ENCODE measurements around the gene ZEB2. TPM values are rescaled to one million over a fixed set of nuclear protein-coding genes. Genes with fewer than 3 reads are reported as not detected.

ZEB2 gene
- polyA plus RNA-seq, 1 donor from 2014 or later = 2.2 TPM

DNA sequence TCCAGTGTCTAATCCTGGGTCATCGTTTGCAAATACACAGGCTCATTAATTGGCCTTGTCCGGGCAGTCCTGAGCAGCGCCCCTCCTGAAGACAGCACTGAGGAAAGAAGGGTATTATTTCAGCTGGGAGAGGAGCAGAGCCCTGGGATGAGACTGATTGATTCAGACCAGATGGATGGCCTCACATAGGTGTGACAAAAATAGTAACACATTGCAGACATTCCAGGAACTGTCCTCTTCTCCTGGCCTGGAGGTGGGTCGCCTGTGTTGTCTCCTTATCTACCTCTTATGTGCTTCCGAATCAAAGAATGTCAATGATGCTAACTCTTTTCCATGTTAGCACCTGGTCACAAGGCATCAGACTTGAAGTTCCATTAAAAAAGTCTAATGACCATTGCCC is 45.9 kb downstream of the ZEB2 start:
- Histone ChIP-seq H3K4me3 (ENCODE audit: low read length) (no peak overlapping the region), H3K9me3 (ENCODE audit: low read length) (no peaks in the 10 kb centered on the region), H3K9me2 (ENCODE audit: insufficient read depth, low read length) (no peaks in the 10 kb centered on the region), H3K79me2 (replicated peaks; ENCODE audit: insufficient read depth, low read length) (peaks cover 4% of the 10 kb centered on the region), H2AFZ (ENCODE audit: low read depth, low read length) (no peak overlapping the region), H4K20me1 (ENCODE audit: insufficient read depth) (no peaks in the 10 kb centered on the region), H3K36me3 (ENCODE audit: insufficient read depth, low read length) (no peaks in the 10 kb centered on the region), H3K4me2 (ENCODE audit: low read length) (no peak overlapping the region), H3F3A (ENCODE audit: insufficient read depth, low read length, poor library complexity, severe bottlenecking) (no peaks in the 10 kb centered on the region), H3K9ac (ENCODE audit: low read length) (no peak overlapping the region), H3K27me3 (ENCODE audit: insufficient read depth, low read depth, low read length) (no peaks in the 10 kb centered on the region), H3K27ac (ENCODE audit: low read length) (no peak overlapping the region)
- TF ChIP-seq MXI1 (conservative IDR thresholded peaks at IDR 0.05; ENCODE audit: poor library complexity, severe bottlenecking) (no peak), TAF1 (IDR thresholded peaks at IDR 0.05; ENCODE audit: low read depth) (no peak), POLR2AphosphoS5 (IDR thresholded peaks at IDR 0.05) (no peak), EZH2 (IDR thresholded peaks at IDR 0.05; ENCODE audit: borderline replicate concordance, insufficient read depth, low read length, poor library complexity, severe bottlenecking) (no peak), EP300 (conservative IDR thresholded peaks at IDR 0.05; ENCODE audit: poor library complexity, severe bottlenecking) (no peak), SMC3 (conservative IDR thresholded peaks at IDR 0.05; ENCODE audit: poor library complexity) (no peak), RAD21 (conservative IDR thresholded peaks at IDR 0.05) (no peak)
- TF ChIP-seq, protein P1, sequence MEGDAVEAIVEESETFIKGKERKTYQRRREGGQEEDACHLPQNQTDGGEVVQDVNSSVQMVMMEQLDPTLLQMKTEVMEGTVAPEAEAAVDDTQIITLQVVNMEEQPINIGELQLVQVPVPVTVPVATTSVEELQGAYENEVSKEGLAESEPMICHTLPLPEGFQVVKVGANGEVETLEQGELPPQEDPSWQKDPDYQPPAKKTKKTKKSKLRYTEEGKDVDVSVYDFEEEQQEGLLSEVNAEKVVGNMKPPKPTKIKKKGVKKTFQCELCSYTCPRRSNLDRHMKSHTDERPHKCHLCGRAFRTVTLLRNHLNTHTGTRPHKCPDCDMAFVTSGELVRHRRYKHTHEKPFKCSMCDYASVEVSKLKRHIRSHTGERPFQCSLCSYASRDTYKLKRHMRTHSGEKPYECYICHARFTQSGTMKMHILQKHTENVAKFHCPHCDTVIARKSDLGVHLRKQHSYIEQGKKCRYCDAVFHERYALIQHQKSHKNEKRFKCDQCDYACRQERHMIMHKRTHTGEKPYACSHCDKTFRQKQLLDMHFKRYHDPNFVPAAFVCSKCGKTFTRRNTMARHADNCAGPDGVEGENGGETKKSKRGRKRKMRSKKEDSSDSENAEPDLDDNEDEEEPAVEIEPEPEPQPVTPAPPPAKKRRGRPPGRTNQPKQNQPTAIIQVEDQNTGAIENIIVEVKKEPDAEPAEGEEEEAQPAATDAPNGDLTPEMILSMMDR (IDR thresholded peaks at IDR 0.05; ENCODE audit: poor library complexity, severe bottlenecking) = no peak
- TF ChIP-seq, protein P2, sequence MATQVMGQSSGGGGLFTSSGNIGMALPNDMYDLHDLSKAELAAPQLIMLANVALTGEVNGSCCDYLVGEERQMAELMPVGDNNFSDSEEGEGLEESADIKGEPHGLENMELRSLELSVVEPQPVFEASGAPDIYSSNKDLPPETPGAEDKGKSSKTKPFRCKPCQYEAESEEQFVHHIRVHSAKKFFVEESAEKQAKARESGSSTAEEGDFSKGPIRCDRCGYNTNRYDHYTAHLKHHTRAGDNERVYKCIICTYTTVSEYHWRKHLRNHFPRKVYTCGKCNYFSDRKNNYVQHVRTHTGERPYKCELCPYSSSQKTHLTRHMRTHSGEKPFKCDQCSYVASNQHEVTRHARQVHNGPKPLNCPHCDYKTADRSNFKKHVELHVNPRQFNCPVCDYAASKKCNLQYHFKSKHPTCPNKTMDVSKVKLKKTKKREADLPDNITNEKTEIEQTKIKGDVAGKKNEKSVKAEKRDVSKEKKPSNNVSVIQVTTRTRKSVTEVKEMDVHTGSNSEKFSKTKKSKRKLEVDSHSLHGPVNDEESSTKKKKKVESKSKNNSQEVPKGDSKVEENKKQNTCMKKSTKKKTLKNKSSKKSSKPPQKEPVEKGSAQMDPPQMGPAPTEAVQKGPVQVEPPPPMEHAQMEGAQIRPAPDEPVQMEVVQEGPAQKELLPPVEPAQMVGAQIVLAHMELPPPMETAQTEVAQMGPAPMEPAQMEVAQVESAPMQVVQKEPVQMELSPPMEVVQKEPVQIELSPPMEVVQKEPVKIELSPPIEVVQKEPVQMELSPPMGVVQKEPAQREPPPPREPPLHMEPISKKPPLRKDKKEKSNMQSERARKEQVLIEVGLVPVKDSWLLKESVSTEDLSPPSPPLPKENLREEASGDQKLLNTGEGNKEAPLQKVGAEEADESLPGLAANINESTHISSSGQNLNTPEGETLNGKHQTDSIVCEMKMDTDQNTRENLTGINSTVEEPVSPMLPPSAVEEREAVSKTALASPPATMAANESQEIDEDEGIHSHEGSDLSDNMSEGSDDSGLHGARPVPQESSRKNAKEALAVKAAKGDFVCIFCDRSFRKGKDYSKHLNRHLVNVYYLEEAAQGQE (IDR thresholded peaks at IDR 0.05; ENCODE audit: borderline replicate concordance) = no peak

DNA sequence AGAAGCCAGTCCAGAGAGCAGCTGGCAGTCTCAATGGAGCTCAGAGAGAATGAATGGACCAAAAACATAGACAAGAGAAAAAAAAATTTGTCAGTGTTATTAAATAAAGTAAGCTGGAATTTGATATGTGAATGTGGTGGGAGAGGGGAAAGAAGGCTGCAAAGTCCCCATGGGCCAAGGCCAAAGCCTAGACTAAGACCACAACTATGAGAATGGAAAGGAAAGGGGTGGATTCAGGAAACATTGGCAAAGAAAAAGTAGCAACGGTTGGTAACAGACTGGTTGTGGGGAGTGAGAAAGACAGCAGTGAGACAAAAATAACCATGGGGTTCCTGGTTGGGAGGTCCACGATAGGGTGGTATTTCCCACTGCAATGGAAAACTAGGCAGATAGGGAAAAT is 47.0 kb downstream of the ZEB2 start:
- no peaks in the 10 kb centered on the region for H3F3A ChIP-seq (ENCODE audit: insufficient read depth, low read length, poor library complexity, severe bottlenecking)
- H3K4me2 ChIP-seq (ENCODE audit: low read length) = no peak overlapping the region
- TF ChIP-seq MXI1 (conservative IDR thresholded peaks at IDR 0.05; ENCODE audit: poor library complexity, severe bottlenecking) (no peak), RAD21 (conservative IDR thresholded peaks at IDR 0.05) (no peak)
- no peak overlapping the region for H2AFZ ChIP-seq (ENCODE audit: low read depth, low read length)
- no peak overlapping the region for H3K9ac ChIP-seq (ENCODE audit: low read length)
- peaks cover 4% of the 10 kb centered on the region for H3K79me2 ChIP-seq (replicated peaks; ENCODE audit: insufficient read depth, low read length)
- no peak overlapping the region for H3K4me3 ChIP-seq (ENCODE audit: low read length)
- H3K9me3 ChIP-seq (ENCODE audit: low read length) = no peaks in the 10 kb centered on the region
- H3K27ac ChIP-seq (ENCODE audit: low read length) = no peak overlapping the region
- H3K9me2 ChIP-seq (ENCODE audit: insufficient read depth, low read length) = no peaks in the 10 kb centered on the region
- no peaks in the 10 kb centered on the region for H3K36me3 ChIP-seq (ENCODE audit: insufficient read depth, low read length)
- H3K27me3 ChIP-seq (ENCODE audit: insufficient read depth, low read depth, low read length) = no peaks in the 10 kb centered on the region
- H4K20me1 ChIP-seq (ENCODE audit: insufficient read depth) = no peaks in the 10 kb centered on the region

DNA sequence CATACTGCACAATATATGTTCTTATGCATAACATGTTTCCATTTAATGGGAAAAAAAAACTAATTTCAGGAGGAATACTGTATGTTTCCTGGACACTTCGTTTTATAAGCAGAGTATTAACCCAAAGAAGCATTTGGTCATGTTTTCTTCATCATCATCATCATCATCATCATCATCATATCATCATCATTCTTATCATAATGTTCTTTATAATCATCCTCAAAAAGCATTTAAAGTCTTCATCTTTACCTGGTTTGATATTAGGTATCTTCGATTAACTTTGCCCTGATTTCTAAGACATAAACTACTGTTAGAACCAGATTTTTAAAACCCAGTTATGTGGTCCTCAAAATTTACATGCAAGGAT is 47.9 kb downstream of the ZEB2 start:
- Histone ChIP-seq H4K20me1 (ENCODE audit: insufficient read depth) (no peaks in the 10 kb centered on the region), H3K79me2 (replicated peaks; ENCODE audit: insufficient read depth, low read length) (peaks cover 4% of the 10 kb centered on the region), H3K27ac (ENCODE audit: low read length) (no peak overlapping the region), H3F3A (ENCODE audit: insufficient read depth, low read length, poor library complexity, severe bottlenecking) (no peaks in the 10 kb centered on the region), H3K36me3 (ENCODE audit: insufficient read depth, low read length) (no peaks in the 10 kb centered on the region), H3K9ac (ENCODE audit: low read length) (no peak overlapping the region), H3K9me3 (ENCODE audit: low read length) (no peaks in the 10 kb centered on the region), H2AFZ (ENCODE audit: low read depth, low read length) (no peak overlapping the region), H3K4me2 (ENCODE audit: low read length) (no peak overlapping the region), H3K4me3 (ENCODE audit: low read length) (no peak overlapping the region), H3K9me2 (ENCODE audit: insufficient read depth, low read length) (no peaks in the 10 kb centered on the region), H3K27me3 (ENCODE audit: insufficient read depth, low read depth, low read length) (no peaks in the 10 kb centered on the region)
- TF ChIP-seq POLR2AphosphoS5 (IDR thresholded peaks at IDR 0.05) (no peak), MXI1 (conservative IDR thresholded peaks at IDR 0.05; ENCODE audit: poor library complexity, severe bottlenecking) (no peak), EP300 (conservative IDR thresholded peaks at IDR 0.05; ENCODE audit: poor library complexity, severe bottlenecking) (no peak), RAD21 (conservative IDR thresholded peaks at IDR 0.05) (no peak), EZH2 (IDR thresholded peaks at IDR 0.05; ENCODE audit: borderline replicate concordance, insufficient read depth, low read length, poor library complexity, severe bottlenecking) (no peak), SMC3 (conservative IDR thresholded peaks at IDR 0.05; ENCODE audit: poor library complexity) (no peak), TAF1 (IDR thresholded peaks at IDR 0.05; ENCODE audit: low read depth) (no peak)
- TF ChIP-seq, protein P2 (IDR thresholded peaks at IDR 0.05; ENCODE audit: borderline replicate concordance) = no peak
- TF ChIP-seq, protein P1 (IDR thresholded peaks at IDR 0.05; ENCODE audit: poor library complexity, severe bottlenecking) = no peak
